ENCODE measurements around the gene IRX6.

IRX6 gene

GRCh38 chr16:55329791-55330428, 5.9 kb downstream of the IRX6 start:
- Mint-ChIP-seq H3K4me1 (ENCODE audit: low read depth) (no peaks in the 10 kb centered on the region), H3K27me3 (ENCODE audit: low read depth) (peaks cover 80% of the 10 kb centered on the region), H3K27ac (no peak overlapping the region), H3K4me3 (no peak overlapping the region), H3K9me3 (no peaks in the 10 kb centered on the region), H3K36me3 (ENCODE audit: low read depth) (no peaks in the 10 kb centered on the region)
- DNase-seq (ENCODE audit: low spot score): no peak

GRCh38 chr16:55330781-55331647, 7.0 kb downstream of the IRX6 start:
- Mint-ChIP-seq H3K36me3 (ENCODE audit: low read depth) (no peaks in the 10 kb centered on the region), H3K27ac (no peak overlapping the region), H3K4me1 (ENCODE audit: low read depth) (no peaks in the 10 kb centered on the region), H3K4me3 (no peak overlapping the region), H3K9me3 (no peaks in the 10 kb centered on the region), H3K27me3 (ENCODE audit: low read depth) (peaks cover 72% of the 10 kb centered on the region)
- DNase-seq (ENCODE audit: low spot score): no peak

- Mint-ChIP-seq H3K4me3 (no peak overlapping the region), H3K27me3 (ENCODE audit: low read depth) (peaks cover 67% of the 10 kb centered on the region), H3K9me3 (no peaks in the 10 kb centered on the region), H3K27ac (no peak overlapping the region), H3K36me3 (ENCODE audit: low read depth) (no peaks in the 10 kb centered on the region), H3K4me1 (ENCODE audit: low read depth) (no peaks in the 10 kb centered on the region)
- no peak for DNase-seq (ENCODE audit: low spot score)
Observed at GRCh38 chr16:55331648-55332185, 7.7 kb downstream of the IRX6 start.

GRCh38 chr16:55333684-55334083, 9.7 kb downstream of the IRX6 start:
- H3K4me1 Mint-ChIP-seq (ENCODE audit: low read depth): no peaks in the 10 kb centered on the region
- H3K4me3 Mint-ChIP-seq: no peak overlapping the region
- H3K36me3 Mint-ChIP-seq (ENCODE audit: low read depth): no peaks in the 10 kb centered on the region
- no peak for DNase-seq (ENCODE audit: low spot score)
- H3K27ac Mint-ChIP-seq: no peak overlapping the region
- H3K27me3 Mint-ChIP-seq (ENCODE audit: low read depth): peaks cover 53% of the 10 kb centered on the region
- H3K9me3 Mint-ChIP-seq: no peaks in the 10 kb centered on the region

GRCh38 chr16:55338646-55339045, 14.6 kb downstream of the IRX6 start:
- Mint-ChIP-seq H3K27me3 (ENCODE audit: low read depth) (peaks cover 7% of the 10 kb centered on the region), H3K27ac (no peak overlapping the region), H3K4me1 (ENCODE audit: low read depth) (no peaks in the 10 kb centered on the region), H3K9me3 (no peaks in the 10 kb centered on the region), H3K4me3 (no peak overlapping the region), H3K36me3 (ENCODE audit: low read depth) (no peaks in the 10 kb centered on the region)
- DNase-seq (ENCODE audit: low spot score): no peak

- Mint-ChIP-seq H3K27ac (no peak overlapping the region), H3K4me3 (no peak overlapping the region)
- no peak for DNase-seq (ENCODE audit: low spot score)
Observed at GRCh38 chr16:55340445-55340844, 16.4 kb downstream of the IRX6 start.

GRCh38 chr16:55341681-55342080, 17.7 kb downstream of the IRX6 start:
- DNase-seq (ENCODE audit: low spot score): no peak
- Mint-ChIP-seq H3K27ac (no peak overlapping the region), H3K9me3 (no peaks in the 10 kb centered on the region), H3K27me3 (ENCODE audit: low read depth) (no peaks in the 10 kb centered on the region), H3K36me3 (ENCODE audit: low read depth) (no peaks in the 10 kb centered on the region), H3K4me1 (ENCODE audit: low read depth) (no peaks in the 10 kb centered on the region), H3K4me3 (no peak overlapping the region)

More at GRCh38 chr16:55340445-55340844, 16.4 kb downstream of the IRX6 start:
- Mint-ChIP-seq H3K9me3 (no peaks in the 10 kb centered on the region), H3K4me1 (ENCODE audit: low read depth) (no peaks in the 10 kb centered on the region), H3K36me3 (ENCODE audit: low read depth) (no peaks in the 10 kb centered on the region), H3K27me3 (ENCODE audit: low read depth) (peaks cover 4% of the 10 kb centered on the region)

GRCh38 chr16:55346475-55346874, 22.5 kb downstream of the IRX6 start:
- no peak for DNase-seq (ENCODE audit: low spot score)
- Mint-ChIP-seq H3K36me3 (ENCODE audit: low read depth) (no peaks in the 10 kb centered on the region), H3K9me3 (no peaks in the 10 kb centered on the region), H3K27ac (no peak overlapping the region), H3K4me3 (no peak overlapping the region), H3K4me1 (ENCODE audit: low read depth) (no peaks in the 10 kb centered on the region), H3K27me3 (ENCODE audit: low read depth) (no peaks in the 10 kb centered on the region)

- DNase-seq (ENCODE audit: low spot score): no peak
- Mint-ChIP-seq H3K36me3 (ENCODE audit: low read depth) (no peaks in the 10 kb centered on the region), H3K4me3 (no peak overlapping the region), H3K27ac (no peak overlapping the region), H3K9me3 (no peaks in the 10 kb centered on the region), H3K27me3 (ENCODE audit: low read depth) (no peaks in the 10 kb centered on the region), H3K4me1 (ENCODE audit: low read depth) (no peaks in the 10 kb centered on the region)
Observed at GRCh38 chr16:55349867-55350266, 25.9 kb downstream of the IRX6 start.

- Mint-ChIP-seq H3K4me1 (ENCODE audit: low read depth) (no peaks in the 10 kb centered on the region), H3K9me3 (no peaks in the 10 kb centered on the region), H3K36me3 (ENCODE audit: low read depth) (no peaks in the 10 kb centered on the region)
Observed at GRCh38 chr16:55350984-55351383, 27.0 kb downstream of the IRX6 start.

GRCh38 chr16:55351936-55352335, 27.9 kb downstream of the IRX6 start:
- no peaks in the 10 kb centered on the region for H3K36me3 Mint-ChIP-seq (ENCODE audit: low read depth)
- no peak overlapping the region for H3K27ac Mint-ChIP-seq
- H3K9me3 Mint-ChIP-seq: no peaks in the 10 kb centered on the region
- DNase-seq (ENCODE audit: low spot score): no peak
- H3K4me1 Mint-ChIP-seq (ENCODE audit: low read depth): no peaks in the 10 kb centered on the region
- no peak overlapping the region for H3K4me3 Mint-ChIP-seq
- H3K27me3 Mint-ChIP-seq (ENCODE audit: low read depth): no peaks in the 10 kb centered on the region

More at GRCh38 chr16:55350984-55351383, 27.0 kb downstream of the IRX6 start:
- H3K4me3 Mint-ChIP-seq: no peak overlapping the region
- DNase-seq (ENCODE audit: low spot score): no peak
- H3K27ac Mint-ChIP-seq: no peak overlapping the region
- no peaks in the 10 kb centered on the region for H3K27me3 Mint-ChIP-seq (ENCODE audit: low read depth)

GRCh38 chr16:55357241-55357640, 33.2 kb downstream of the IRX6 start:
- no peak for DNase-seq (ENCODE audit: low spot score)
- H3K4me1 Mint-ChIP-seq (ENCODE audit: low read depth): no peaks in the 10 kb centered on the region
- H3K36me3 Mint-ChIP-seq (ENCODE audit: low read depth): no peaks in the 10 kb centered on the region
- no peaks in the 10 kb centered on the region for H3K27me3 Mint-ChIP-seq (ENCODE audit: low read depth)
- H3K4me3 Mint-ChIP-seq: no peak overlapping the region
- H3K27ac Mint-ChIP-seq: no peak overlapping the region
- H3K9me3 Mint-ChIP-seq: no peaks in the 10 kb centered on the region

- no peak overlapping the region for H3K27ac Mint-ChIP-seq
Observed at GRCh38 chr16:55359946-55360345, 35.9 kb downstream of the IRX6 start.

GRCh38 chr16:55364811-55365210, 40.8 kb downstream of the IRX6 start:
- Mint-ChIP-seq H3K9me3 (no peaks in the 10 kb centered on the region), H3K4me1 (ENCODE audit: low read depth) (no peaks in the 10 kb centered on the region), H3K4me3 (no peak overlapping the region), H3K36me3 (ENCODE audit: low read depth) (no peaks in the 10 kb centered on the region), H3K27ac (no peak overlapping the region), H3K27me3 (ENCODE audit: low read depth) (peaks cover 12% of the 10 kb centered on the region)
- DNase-seq (ENCODE audit: low spot score): no peak

More at GRCh38 chr16:55359946-55360345, 35.9 kb downstream of the IRX6 start:
- Mint-ChIP-seq H3K9me3 (no peaks in the 10 kb centered on the region), H3K27me3 (ENCODE audit: low read depth) (no peaks in the 10 kb centered on the region), H3K36me3 (ENCODE audit: low read depth) (no peaks in the 10 kb centered on the region), H3K4me3 (no peak overlapping the region), H3K4me1 (ENCODE audit: low read depth) (no peaks in the 10 kb centered on the region)
- DNase-seq (ENCODE audit: low spot score): no peak

Measured in T-helper 2 cell treated with Interferon-gamma antibody and Interleukin-4, amounts not matched to agents 5 μg/mL and 100 μg/mL, for 36 hours (primary cell).